Bronchial epithelial cell (primary cell): Measurements from ENCODE around the gene RSBN1L. TPM values are rescaled to one million over a fixed set of nuclear protein-coding genes. Genes with fewer than 3 reads are reported as not detected.

Source experiments
- DNase-seq: peaks from one replicate; pipeline ENCODE4 v3.0.0-alpha.2; 2010; ENCODE audit warnings: low read depth
- FAIRE-seq: peaks from 2 replicates; lab custom pipeline; 2011; peaks lifted over from hg19 to GRCh38; lab: Jason Lieb, UNC
- H3K27me3 ChIP-seq: 2 replicates; pipeline ENCODE4 v1.5.1; 2011; ENCODE audit warnings: low read length; ENCODE audit not compliant: control insufficient read depth, insufficient read depth
- H3K36me3 ChIP-seq: 2 replicates; pipeline ENCODE4 v1.5.1; 2011; ENCODE audit warnings: low read length; ENCODE audit not compliant: control insufficient read depth, insufficient read depth
- H3K4me3 ChIP-seq: 2 replicates; pipeline ENCODE4 v1.5.1; 2011; ENCODE audit warnings: mild to moderate bottlenecking, low read depth, low read length, control low read depth
- total RNA-seq: library from RNA; depleted of rRNA; stranded (reverse); fragments of >200 nt; gene quantifications from 2 replicates; pipeline ENCODE4 v1.2.1, GENCODE V29; 2014
- TF ChIP-seq, protein P1 (sequence below): IDR thresholded peaks from 2 replicates; pipeline ENCODE4 v1.5.1; 2011; ENCODE audit warnings: mild to moderate bottlenecking, moderate library complexity, low read length, control low read depth, inconsistent platforms; ENCODE audit not compliant: insufficient read depth, severe bottlenecking

RSBN1L gene
- total RNA-seq, 1 donor from 2014 or later: 17.9 TPM

GRCh38 chr7:77738382-77738781 lies 42.1 kb downstream of the RSBN1L start:
- no peaks in the 10 kb centered on the region for H3K36me3 ChIP-seq
- no peak for DNase-seq
- FAIRE-seq: no peak
- no peak overlapping the region for H3K4me3 ChIP-seq
- H3K27me3 ChIP-seq: no peaks in the 10 kb centered on the region
- TF ChIP-seq, protein P1, sequence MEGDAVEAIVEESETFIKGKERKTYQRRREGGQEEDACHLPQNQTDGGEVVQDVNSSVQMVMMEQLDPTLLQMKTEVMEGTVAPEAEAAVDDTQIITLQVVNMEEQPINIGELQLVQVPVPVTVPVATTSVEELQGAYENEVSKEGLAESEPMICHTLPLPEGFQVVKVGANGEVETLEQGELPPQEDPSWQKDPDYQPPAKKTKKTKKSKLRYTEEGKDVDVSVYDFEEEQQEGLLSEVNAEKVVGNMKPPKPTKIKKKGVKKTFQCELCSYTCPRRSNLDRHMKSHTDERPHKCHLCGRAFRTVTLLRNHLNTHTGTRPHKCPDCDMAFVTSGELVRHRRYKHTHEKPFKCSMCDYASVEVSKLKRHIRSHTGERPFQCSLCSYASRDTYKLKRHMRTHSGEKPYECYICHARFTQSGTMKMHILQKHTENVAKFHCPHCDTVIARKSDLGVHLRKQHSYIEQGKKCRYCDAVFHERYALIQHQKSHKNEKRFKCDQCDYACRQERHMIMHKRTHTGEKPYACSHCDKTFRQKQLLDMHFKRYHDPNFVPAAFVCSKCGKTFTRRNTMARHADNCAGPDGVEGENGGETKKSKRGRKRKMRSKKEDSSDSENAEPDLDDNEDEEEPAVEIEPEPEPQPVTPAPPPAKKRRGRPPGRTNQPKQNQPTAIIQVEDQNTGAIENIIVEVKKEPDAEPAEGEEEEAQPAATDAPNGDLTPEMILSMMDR: no peak

- Histone ChIP-seq H3K27me3 (no peaks in the 10 kb centered on the region), H3K36me3 (no peaks in the 10 kb centered on the region), H3K4me3 (no peak overlapping the region)
- FAIRE-seq: no peak
- TF ChIP-seq, protein P1: no peak
- no peak for DNase-seq
Observed at GRCh38 chr7:77738871-77739270, 42.6 kb downstream of the RSBN1L start.

DNA sequence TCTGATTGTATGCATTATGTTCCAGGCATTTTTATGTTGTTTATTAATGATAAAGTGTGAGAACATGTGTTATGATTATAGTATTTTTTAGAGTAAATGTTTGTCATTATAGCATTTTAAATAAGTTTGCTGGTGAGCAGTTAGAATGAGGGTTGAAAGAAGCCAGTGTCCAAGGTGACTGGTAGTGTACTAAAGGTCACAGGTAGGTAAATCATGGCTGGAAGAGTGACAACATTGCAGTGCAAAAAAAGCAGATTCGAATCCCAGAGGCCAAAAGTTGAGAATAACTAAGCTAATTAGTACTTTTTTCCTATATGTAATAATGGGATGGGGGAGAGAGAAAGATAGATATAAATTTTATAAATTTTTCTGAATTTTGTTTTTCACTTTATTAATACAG lies 44.0 kb downstream of the RSBN1L start:
- DNase-seq (no peak), FAIRE-seq (no peak)
- Histone ChIP-seq H3K36me3 (no peaks in the 10 kb centered on the region), H3K4me3 (no peak overlapping the region), H3K27me3 (no peaks in the 10 kb centered on the region)
- TF ChIP-seq, protein P1: no peak

- H3K36me3 ChIP-seq: no peaks in the 10 kb centered on the region
- TF ChIP-seq, protein P1: no peak
- FAIRE-seq (no peak), DNase-seq (no peak)
- H3K27me3 ChIP-seq: no peaks in the 10 kb centered on the region
- no peak overlapping the region for H3K4me3 ChIP-seq
Observed at GRCh38 chr7:77743518-77743917, 47.3 kb downstream of the RSBN1L start.

DNA sequence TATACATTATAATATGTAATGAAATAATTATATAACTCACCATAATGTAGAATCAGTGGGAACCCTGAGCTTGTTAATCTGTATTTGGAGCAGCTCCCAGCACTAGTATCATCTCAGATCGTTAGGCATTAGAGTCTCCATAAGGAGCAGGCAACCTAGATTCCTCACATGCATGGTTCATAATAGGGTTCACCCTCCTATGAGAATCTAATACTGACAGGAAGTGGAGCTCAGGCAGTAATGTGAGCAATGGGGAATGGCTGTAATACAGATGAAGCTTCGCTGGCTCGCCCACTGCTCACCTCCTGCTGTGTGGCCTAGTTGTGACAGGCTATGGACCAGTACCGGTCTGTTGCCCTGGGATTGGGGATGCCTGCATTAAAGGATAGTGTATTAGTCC lies 49.5 kb downstream of the RSBN1L start:
- TF ChIP-seq, protein P1: no peak
- no peak overlapping the region for H3K4me3 ChIP-seq
- FAIRE-seq (no peak), DNase-seq (no peak)
- no peaks in the 10 kb centered on the region for H3K36me3 ChIP-seq
- no peaks in the 10 kb centered on the region for H3K27me3 ChIP-seq

GRCh38 chr7:77746164-77746823 lies 50.0 kb downstream of the RSBN1L start:
- no peaks in the 10 kb centered on the region for H3K27me3 ChIP-seq
- no peaks in the 10 kb centered on the region for H3K36me3 ChIP-seq
- FAIRE-seq: no peak

More at GRCh38 chr7:77746164-77746823, 50.0 kb downstream of the RSBN1L start:
- H3K4me3 ChIP-seq: no peak overlapping the region
- TF ChIP-seq, protein P1: no peak
- no peak for DNase-seq
